GM13976 (cell line): ENCODE data around the gene PRM2.
"Not testable (repeated sequence)": the region's sequence is repeated elsewhere in the genome, so short reads cannot be mapped to it uniquely, and the experiment has no call there.

Source experiments
- DNase-seq: peaks from one replicate; pipeline ENCODE4 v3.0.0; 2012; ENCODE audit warnings: low spot score
- CTCF ChIP-seq: IDR thresholded peaks from 2 replicates; pipeline ENCODE4 v1.5.1; 2012; ENCODE audit warnings: borderline replicate concordance, mild to moderate bottlenecking; ENCODE audit not compliant: insufficient read depth; ENCODE audit errors: extremely low read depth, missing control alignments, control extremely low read depth
- in situ Hi-C: fragments of 300-500 bp; cut with MboI; formaldehyde crosslinking; loops from one replicate; pipeline ENCODE4 v1.12.0; 2022; ENCODE audit warnings: low sequenced_read_pairs, mixed read lengths, inconsistent platforms; ENCODE audit not compliant: unreplicated experiment

Gene PRM2

GRCh38 chr16:11300560-11300892 is 24.2 kb upstream of the PRM2 start:
- no peak for DNase-seq
- in situ Hi-C loops, result no loop called here
- TF ChIP-seq CTCF, result no peak

- in situ Hi-C loops, result no loop called here
- no peak for DNase-seq
These were observed 23.7 kb upstream of the PRM2 start for GRCh38 chr16:11299865-11300559.

GRCh38 chr16:11298950-11299547 is 22.8 kb upstream of the PRM2 start:
- DNase-seq, result peak; percentile 62
- in situ Hi-C loops, result not testable (repeated sequence)

More at GRCh38 chr16:11299865-11300559, 23.7 kb upstream of the PRM2 start:
- no peak for TF ChIP-seq CTCF

GRCh38 chr16:11298143-11298900 is 22.0 kb upstream of the PRM2 start:
- in situ Hi-C loops, result no loop called here
- no peak for DNase-seq
- no peak for TF ChIP-seq CTCF

GRCh38 chr16:11297492-11298142 is 21.3 kb upstream of the PRM2 start:
- in situ Hi-C loops, result no loop called here
- TF ChIP-seq CTCF, result no peak
- DNase-seq, result peak; percentile 75

GRCh38 chr16:11296706-11297491 is 20.6 kb upstream of the PRM2 start:
- no peak for TF ChIP-seq CTCF
- in situ Hi-C loops, result no loop called here
- no peak for DNase-seq
